HEK293 (cell line): ENCODE results near the gene GCFC2.
A peak's percentile ranks its signal among the peaks of the same experiment; 100 is the strongest.

ENCODE experiments used
- CTCF ChIA-PET: fragments of 350-600 bp; formaldehyde crosslinking; extraction: SDS; loops from one replicate; lab custom pipeline; 2021; ENCODE audit warnings: antibody characterized with exemption; lab: Yijun Ruan, JAX
- POLR2A ChIA-PET: fragments of 300-600 bp; formaldehyde crosslinking; extraction: SDS; loops from one replicate; lab custom pipeline; 2020; ENCODE audit warnings: antibody characterized with exemption, inconsistent platforms; lab: Yijun Ruan, JAX
- H3K27ac ChIP-seq: fragments of 200-500 bp; sonication (Bioruptor generic); 2 replicates; pipeline ENCODE4 v1.5.1; 2014; ENCODE audit warnings: low read depth, low read length, control low read depth, inconsistent platforms; ENCODE audit errors: extremely low read depth
- H3K36me3 ChIP-seq, 2 experiments: fragments of 200-500 bp in 1 of 2; sonication (Bioruptor generic) in 1 of 2; 1 replicate in 1 of 2; 2 replicates in 1 of 2; pipeline ENCODE4 v1.5.1; 2014 to 2017; ENCODE audit warnings: inconsistent platforms in 2 of 2, low read length in 2 of 2; ENCODE audit not compliant: control insufficient read depth in 2 of 2, insufficient read depth in 1 of 2
- H3K4me1 ChIP-seq: fragments of 200-500 bp; sonication (Bioruptor generic); 2 replicates; pipeline ENCODE4 v1.5.1; 2014; ENCODE audit warnings: mild to moderate bottlenecking, low read length, inconsistent platforms; ENCODE audit not compliant: control insufficient read depth, insufficient read depth
- H3K4me3 ChIP-seq: 2 replicates; pipeline ENCODE4 v1.5.1; 2011; ENCODE audit warnings: low read depth, mild to moderate bottlenecking, control low read depth, low read length, moderate library complexity
- H3K9me3 ChIP-seq: fragments of 200-500 bp; sonication (Bioruptor generic); 2 replicates; pipeline ENCODE4 v1.5.1; 2014; ENCODE audit warnings: low read depth, low read length, inconsistent platforms; ENCODE audit not compliant: control insufficient read depth, insufficient read depth
- BCL11B ChIP-seq: fragments of 450-650 bp; formaldehyde crosslinking; IDR thresholded peaks from 2 replicates; pipeline ENCODE4 v1.5.1; 2016; ENCODE audit warnings: low read depth, missing biosample characterization, missing genetic modification characterization
- KLF1 ChIP-seq: fragments of 450-650 bp; formaldehyde crosslinking; IDR thresholded peaks from 2 replicates; pipeline ENCODE4 v1.5.1; 2016; ENCODE audit warnings: missing biosample characterization, missing genetic modification characterization
- SALL2 ChIP-seq: fragments of 450-650 bp; formaldehyde crosslinking; IDR thresholded peaks from 2 replicates; pipeline ENCODE4 v1.5.0; 2017; ENCODE audit warnings: missing biosample characterization, mild to moderate bottlenecking, missing genetic modification characterization, borderline replicate concordance
- SP7 ChIP-seq: fragments of 450-650 bp; formaldehyde crosslinking; IDR thresholded peaks from 2 replicates; pipeline ENCODE4 v1.5.1; 2016; ENCODE audit warnings: missing biosample characterization, missing genetic modification characterization
- YY2 ChIP-seq: fragments of 450-650 bp; formaldehyde crosslinking; IDR thresholded peaks from 2 replicates; pipeline ENCODE4 v1.5.1; 2016; ENCODE audit warnings: missing biosample characterization, missing genetic modification characterization
- ZBTB11 ChIP-seq: fragments of 450-650 bp; formaldehyde crosslinking; conservative IDR thresholded peaks from 2 replicates; pipeline ENCODE4 v1.5.1; 2016; ENCODE audit warnings: low read depth, missing biosample characterization, missing genetic modification characterization
- ZBTB7A ChIP-seq: fragments of 450-650 bp; formaldehyde crosslinking; IDR thresholded peaks from 2 replicates; pipeline ENCODE4 v1.5.1; 2016; ENCODE audit warnings: low read depth, missing biosample characterization, missing genetic modification characterization
- ZIC2 ChIP-seq: fragments of 450-650 bp; formaldehyde crosslinking; IDR thresholded peaks from 2 replicates; pipeline ENCODE4 v1.5.1; 2016; ENCODE audit warnings: missing biosample characterization, missing genetic modification characterization
- ZNF10 ChIP-seq: fragments of 450-650 bp; formaldehyde crosslinking; IDR thresholded peaks from 2 replicates; pipeline ENCODE4 v1.5.1; 2017; ENCODE audit warnings: missing biosample characterization, missing genetic modification characterization
- ZNF112 ChIP-seq: fragments of 450-650 bp; formaldehyde crosslinking; IDR thresholded peaks from 2 replicates; pipeline ENCODE4 v1.5.0; 2017; ENCODE audit warnings: missing biosample characterization, missing genetic modification characterization
- ZNF148 ChIP-seq: fragments of 450-650 bp; formaldehyde crosslinking; IDR thresholded peaks from 2 replicates; pipeline ENCODE4 v1.5.0; 2017; ENCODE audit warnings: missing biosample characterization, missing genetic modification characterization, borderline replicate concordance
- ZNF311 ChIP-seq: fragments of 450-650 bp; formaldehyde crosslinking; IDR thresholded peaks from 2 replicates; pipeline ENCODE4 v1.5.1; 2017; ENCODE audit warnings: missing biosample characterization, missing genetic modification characterization, borderline replicate concordance
- ZNF341 ChIP-seq: fragments of 450-650 bp; formaldehyde crosslinking; IDR thresholded peaks from 2 replicates; pipeline ENCODE4; 2016; ENCODE audit warnings: low read depth, missing biosample characterization, missing genetic modification characterization
- ZNF501 ChIP-seq: fragments of 450-650 bp; formaldehyde crosslinking; IDR thresholded peaks from 2 replicates; pipeline ENCODE4 v1.5.1; 2016; ENCODE audit warnings: missing biosample characterization, missing genetic modification characterization
- ZNF561 ChIP-seq: fragments of 450-650 bp; IDR thresholded peaks from 2 replicates; pipeline ENCODE4 v1.5.1; 2018; ENCODE audit warnings: missing biosample characterization, missing genetic modification characterization, borderline replicate concordance
- ZNF623 ChIP-seq: fragments of 450-650 bp; formaldehyde crosslinking; IDR thresholded peaks from 2 replicates; pipeline ENCODE4 v1.5.1; 2016; ENCODE audit warnings: missing biosample characterization, missing genetic modification characterization
- ZSCAN16 ChIP-seq: fragments of 450-650 bp; formaldehyde crosslinking; IDR thresholded peaks from 2 replicates; pipeline ENCODE4 v1.5.1; 2016; ENCODE audit warnings: missing biosample characterization, missing genetic modification characterization
- TF ChIP-seq, protein P1 (sequence below): fragments of 450-650 bp; formaldehyde crosslinking; IDR thresholded peaks from 2 replicates; pipeline ENCODE4 v1.5.1; 2016; ENCODE audit warnings: missing biosample characterization, missing genetic modification characterization
- TF ChIP-seq, protein P2 (sequence below): fragments of 450-650 bp; formaldehyde crosslinking; IDR thresholded peaks from 2 replicates; pipeline ENCODE4 v1.5.1; 2016; ENCODE audit warnings: missing biosample characterization, missing genetic modification characterization
- TF ChIP-seq, protein P3 (sequence below): fragments of 450-650 bp; formaldehyde crosslinking; IDR thresholded peaks from 2 replicates; pipeline ENCODE4 v1.5.1; 2016; ENCODE audit warnings: missing biosample characterization, missing genetic modification characterization
- TF ChIP-seq, protein P4 (sequence below): fragments of 450-650 bp; formaldehyde crosslinking; IDR thresholded peaks from 2 replicates; pipeline ENCODE4 v1.5.1; 2017; ENCODE audit warnings: missing biosample characterization, missing genetic modification characterization

Gene GCFC2

DNA sequence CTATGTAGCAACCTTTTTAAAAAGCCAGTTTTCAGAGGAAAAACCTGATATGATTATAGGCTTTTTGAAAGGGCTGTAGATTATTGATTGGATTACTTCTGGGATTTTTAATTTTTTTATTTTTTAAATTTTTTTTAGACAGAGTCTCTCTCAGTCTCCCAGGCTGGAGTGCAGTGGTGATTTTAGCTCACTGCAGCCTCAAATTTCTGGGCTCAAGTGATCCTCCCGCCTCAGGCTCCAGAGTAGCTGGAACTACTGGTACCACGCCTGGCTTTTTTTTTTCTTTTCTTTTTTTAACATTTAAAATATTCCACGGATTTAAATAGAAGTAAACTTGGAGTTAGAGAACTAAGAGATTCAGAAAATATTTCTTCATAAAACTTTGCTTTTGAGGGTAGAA is 62.9 kb downstream of the GCFC2 start (continued):
- TF ChIP-seq ZNF148 (no peak), YY2 (tag by site-specific recombination) (no peak), SALL2 (tag by site-specific recombination) (no peak), ZSCAN16 (no peak), ZNF10 (no peak), ZBTB11 (tag by site-specific recombination) (no peak)
- TF ChIP-seq, protein P1, sequence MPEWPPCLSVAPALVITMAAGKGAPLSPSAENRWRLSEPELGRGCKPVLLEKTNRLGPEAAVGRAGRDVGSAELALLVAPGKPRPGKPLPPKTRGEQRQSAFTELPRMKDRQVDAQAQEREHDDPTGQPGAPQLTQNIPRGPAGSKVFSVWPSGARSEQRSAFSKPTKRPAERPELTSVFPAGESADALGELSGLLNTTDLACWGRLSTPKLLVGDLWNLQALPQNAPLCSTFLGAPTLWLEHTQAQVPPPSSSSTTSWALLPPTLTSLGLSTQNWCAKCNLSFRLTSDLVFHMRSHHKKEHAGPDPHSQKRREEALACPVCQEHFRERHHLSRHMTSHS = no peak

DNA sequence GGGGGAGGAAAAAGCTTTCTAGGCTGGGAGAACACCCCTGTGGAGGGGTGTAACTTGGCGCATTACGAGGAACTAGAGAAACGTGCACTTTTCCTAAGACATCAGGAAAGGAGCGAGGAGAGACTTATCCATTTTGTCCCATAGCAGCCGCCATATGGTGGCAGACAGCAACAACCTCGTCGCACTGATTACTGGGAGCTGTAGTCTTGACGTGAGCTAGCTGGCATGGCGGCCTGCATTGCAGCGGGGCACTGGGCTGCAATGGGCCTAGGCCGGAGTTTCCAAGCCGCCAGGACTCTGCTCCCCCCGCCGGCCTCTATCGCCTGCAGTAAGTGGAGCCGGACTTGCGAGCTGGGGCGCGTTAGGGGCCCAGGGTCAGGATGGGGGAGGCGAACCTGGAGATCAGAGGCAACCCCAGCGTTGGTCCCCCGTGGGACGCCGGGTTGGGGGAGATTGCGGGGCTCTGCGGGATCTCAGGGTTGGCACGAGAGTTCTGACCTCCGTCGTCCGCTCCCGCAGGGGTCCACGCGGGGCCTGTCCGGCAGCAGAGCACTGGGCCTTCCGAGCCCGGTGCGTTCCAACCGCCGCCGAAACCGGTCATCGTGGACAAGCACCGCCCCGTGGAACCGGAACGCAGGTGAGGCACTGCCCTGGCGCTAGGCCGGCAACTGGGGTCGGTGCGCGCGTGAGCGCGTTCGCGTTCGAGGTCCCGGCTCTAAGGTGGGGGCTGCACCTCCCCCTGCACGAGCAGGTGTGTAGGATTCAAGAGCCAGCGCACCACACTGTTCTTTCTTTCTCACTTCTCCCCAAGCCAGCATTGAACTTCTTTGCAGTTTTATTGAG is 63.9 kb downstream of the GCFC2 start, which contains the start of gene MRPL19:
MRPL19 (plus strand) TSS at position 201 of the 843 bp plus-strand sequence; CDS start at position 226, 25 bp downstream.
- ChIA-PET CTCF (interaction anchor here (0.6 to 2.1 kb wide), 4 partner anchors 19 to 504 kb away, joined by 3 to 8 read pairs (median 4); no protein-coding TSS in a partner anchor), POLR2A (interaction anchor here (0.6 kb wide), 1 partner anchor 10 kb away, joined by 3 read pairs; no protein-coding TSS in a partner anchor)
- peaks cover 27 to 37% of the 10 kb centered on the region in 2 experiments for H3K36me3 ChIP-seq
- H3K4me1 ChIP-seq = no peaks in the 10 kb centered on the region
- H3K4me3 ChIP-seq = peak within 1 kb of the TSS; percentile 90
- no peaks in the 10 kb centered on the region for H3K9me3 ChIP-seq
- peak within 1 kb of the TSS; percentile 71 for H3K27ac ChIP-seq
- TF ChIP-seq BCL11B (tag by site-specific recombination) (no peak), ZNF112 (tag by site-specific recombination) (no peak), ZBTB7A (tag by site-specific recombination) (0 out of 2 replicates have a peak, but pooled peaks have one; percentile 12), ZNF623 (tag by site-specific recombination) (no peak), KLF1 (no peak), SP7 (0 out of 2 replicates have a peak, but pooled peaks have one; percentile 42), ZIC2 (peak; percentile 52), ZNF501 (tag by site-specific recombination) (peak; percentile 44; the same call in 1 of the 2 replicates), ZNF341 (tag by site-specific recombination) (peak; percentile 92), ZNF311 (tag by site-specific recombination) (no peak), ZNF561 (tag by site-specific recombination) (0 out of 2 replicates have a peak, but pooled peaks have one; percentile 59)
- TF ChIP-seq, protein P2, sequence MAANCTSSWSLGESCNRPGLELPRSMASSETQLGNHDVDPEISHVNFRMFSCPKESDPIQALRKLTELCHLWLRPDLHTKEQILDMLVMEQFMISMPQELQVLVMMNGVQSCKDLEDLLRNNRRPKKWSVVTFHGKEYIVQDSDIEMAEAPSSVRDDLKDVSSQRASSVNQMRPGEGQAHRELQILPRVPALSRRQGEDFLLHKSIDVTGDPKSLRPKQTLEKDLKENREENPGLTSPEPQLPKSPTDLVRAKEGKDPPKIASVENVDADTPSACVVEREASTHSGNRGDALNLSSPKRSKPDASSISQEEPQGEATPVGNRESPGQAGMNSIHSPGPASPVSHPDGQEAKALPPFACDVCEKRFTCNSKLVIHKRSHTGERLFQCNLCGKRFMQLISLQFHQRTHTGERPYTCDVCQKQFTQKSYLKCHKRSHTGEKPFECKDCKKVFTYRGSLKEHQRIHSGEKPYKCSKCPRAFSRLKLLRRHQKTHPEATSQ (tag by site-specific recombination) = no peak
- TF ChIP-seq, protein P3, sequence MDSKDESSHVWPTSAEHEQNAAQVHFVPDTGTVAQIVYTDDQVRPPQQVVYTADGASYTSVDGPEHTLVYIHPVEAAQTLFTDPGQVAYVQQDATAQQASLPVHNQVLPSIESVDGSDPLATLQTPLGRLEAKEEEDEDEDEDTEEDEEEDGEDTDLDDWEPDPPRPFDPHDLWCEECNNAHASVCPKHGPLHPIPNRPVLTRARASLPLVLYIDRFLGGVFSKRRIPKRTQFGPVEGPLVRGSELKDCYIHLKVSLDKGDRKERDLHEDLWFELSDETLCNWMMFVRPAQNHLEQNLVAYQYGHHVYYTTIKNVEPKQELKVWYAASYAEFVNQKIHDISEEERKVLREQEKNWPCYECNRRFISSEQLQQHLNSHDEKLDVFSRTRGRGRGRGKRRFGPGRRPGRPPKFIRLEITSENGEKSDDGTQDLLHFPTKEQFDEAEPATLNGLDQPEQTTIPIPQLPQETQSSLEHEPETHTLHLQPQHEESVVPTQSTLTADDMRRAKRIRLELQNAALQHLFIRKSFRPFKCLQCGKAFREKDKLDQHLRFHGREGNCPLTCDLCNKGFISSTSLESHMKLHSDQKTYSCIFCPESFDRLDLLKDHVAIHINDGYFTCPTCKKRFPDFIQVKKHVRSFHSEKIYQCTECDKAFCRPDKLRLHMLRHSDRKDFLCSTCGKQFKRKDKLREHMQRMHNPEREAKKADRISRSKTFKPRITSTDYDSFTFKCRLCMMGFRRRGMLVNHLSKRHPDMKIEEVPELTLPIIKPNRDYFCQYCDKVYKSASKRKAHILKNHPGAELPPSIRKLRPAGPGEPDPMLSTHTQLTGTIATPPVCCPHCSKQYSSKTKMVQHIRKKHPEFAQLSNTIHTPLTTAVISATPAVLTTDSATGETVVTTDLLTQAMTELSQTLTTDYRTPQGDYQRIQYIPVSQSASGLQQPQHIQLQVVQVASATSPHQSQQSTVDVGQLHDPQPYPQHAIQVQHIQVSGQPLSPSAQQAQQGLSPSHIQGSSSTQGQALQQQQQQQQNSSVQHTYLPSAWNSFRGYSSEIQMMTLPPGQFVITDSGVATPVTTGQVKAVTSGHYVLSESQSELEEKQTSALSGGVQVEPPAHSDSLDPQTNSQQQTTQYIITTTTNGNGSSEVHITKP (tag by site-specific recombination) = peak; percentile 85
- TF ChIP-seq, protein P4, sequence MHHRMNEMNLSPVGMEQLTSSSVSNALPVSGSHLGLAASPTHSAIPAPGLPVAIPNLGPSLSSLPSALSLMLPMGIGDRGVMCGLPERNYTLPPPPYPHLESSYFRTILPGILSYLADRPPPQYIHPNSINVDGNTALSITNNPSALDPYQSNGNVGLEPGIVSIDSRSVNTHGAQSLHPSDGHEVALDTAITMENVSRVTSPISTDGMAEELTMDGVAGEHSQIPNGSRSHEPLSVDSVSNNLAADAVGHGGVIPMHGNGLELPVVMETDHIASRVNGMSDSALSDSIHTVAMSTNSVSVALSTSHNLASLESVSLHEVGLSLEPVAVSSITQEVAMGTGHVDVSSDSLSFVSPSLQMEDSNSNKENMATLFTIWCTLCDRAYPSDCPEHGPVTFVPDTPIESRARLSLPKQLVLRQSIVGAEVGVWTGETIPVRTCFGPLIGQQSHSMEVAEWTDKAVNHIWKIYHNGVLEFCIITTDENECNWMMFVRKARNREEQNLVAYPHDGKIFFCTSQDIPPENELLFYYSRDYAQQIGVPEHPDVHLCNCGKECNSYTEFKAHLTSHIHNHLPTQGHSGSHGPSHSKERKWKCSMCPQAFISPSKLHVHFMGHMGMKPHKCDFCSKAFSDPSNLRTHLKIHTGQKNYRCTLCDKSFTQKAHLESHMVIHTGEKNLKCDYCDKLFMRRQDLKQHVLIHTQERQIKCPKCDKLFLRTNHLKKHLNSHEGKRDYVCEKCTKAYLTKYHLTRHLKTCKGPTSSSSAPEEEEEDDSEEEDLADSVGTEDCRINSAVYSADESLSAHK (tag by site-specific recombination) = 0 out of 2 replicates have a peak, but pooled peaks have one; percentile 4
